ENCODE data around the gene RNASE8.

The RNASE8 gene

DNA sequence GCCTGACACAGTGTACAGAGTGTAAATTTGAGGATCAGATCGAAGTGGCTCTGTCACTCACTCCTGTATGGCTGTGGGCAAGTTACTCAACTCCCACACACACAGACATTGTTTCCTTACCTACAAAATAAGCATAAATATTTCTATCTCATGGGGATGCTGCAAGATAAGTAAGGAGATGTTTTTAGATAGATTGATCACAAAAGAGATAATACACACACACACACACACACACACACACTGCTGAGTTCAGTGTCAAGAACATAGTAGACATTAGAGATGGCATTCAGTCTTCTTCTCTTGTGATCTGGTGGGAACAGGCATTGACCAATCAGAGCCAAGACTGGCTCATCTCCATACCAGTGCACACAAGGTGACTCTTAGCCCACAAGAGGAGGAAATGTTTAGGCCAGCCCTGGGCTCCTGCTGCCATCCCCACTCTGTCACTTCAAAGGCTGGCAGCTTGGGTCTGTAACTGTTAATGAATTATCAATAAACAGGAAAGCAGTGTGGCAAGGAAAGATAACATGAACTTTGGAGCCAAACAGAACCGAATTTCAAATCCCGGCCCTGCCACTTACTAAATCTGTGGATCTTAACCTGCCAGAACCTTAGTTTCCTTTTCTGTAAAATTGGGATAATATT is 3.4 kb upstream of the RNASE8 start:
- no peak for DNase-seq

DNA sequence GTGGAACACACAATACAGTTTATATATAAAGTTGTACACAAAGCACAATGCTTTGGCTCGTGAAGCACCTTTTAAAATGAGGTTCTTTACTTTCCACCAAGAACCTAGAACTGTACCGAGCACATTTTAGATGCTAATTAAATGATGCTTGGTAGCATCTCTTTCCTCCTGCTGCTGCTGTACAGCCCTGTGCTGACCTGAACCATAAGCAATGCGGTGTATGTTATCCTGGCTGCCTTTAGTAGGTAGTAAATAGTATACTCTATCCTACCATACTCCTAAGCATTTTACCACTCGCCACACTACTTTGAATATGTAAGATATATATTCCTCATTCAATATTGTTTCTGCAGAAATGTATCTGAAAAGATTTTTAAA is 2.9 kb upstream of the RNASE8 start:
- no peak for DNase-seq

DNA sequence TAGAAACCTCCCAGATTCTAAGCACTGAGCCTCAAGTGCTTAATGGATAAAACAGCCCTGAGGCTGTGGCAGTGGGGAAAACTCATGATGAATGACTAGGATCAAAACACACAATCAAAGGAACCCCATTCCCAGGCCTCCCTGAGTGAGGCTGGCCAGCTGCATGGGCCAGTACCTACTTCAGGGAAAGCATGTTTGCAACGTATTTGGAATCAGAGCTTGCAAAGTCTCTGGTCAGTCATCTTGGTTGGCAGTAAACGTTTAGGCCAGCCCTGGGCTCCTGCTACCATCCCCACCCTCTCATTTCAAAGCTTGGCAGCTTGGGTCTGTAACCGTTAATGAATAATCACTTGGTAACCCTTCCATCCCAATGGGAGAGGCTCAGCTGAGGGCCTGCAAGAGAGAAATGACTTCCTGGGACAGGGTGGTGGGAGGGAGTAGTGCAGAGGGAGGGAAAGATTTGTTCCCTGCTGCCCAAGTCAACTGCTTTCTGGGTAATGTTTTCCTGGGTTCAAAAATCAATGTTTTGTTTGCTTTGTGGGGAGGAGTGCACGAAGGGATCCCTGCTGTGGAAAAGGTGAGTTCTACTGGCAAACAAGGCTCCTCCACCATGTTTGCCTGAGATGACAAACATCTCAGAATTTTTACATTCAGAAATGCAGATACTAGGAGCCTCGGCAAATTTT is 2.0 kb upstream of the RNASE8 start:
- no peak for DNase-seq

DNA sequence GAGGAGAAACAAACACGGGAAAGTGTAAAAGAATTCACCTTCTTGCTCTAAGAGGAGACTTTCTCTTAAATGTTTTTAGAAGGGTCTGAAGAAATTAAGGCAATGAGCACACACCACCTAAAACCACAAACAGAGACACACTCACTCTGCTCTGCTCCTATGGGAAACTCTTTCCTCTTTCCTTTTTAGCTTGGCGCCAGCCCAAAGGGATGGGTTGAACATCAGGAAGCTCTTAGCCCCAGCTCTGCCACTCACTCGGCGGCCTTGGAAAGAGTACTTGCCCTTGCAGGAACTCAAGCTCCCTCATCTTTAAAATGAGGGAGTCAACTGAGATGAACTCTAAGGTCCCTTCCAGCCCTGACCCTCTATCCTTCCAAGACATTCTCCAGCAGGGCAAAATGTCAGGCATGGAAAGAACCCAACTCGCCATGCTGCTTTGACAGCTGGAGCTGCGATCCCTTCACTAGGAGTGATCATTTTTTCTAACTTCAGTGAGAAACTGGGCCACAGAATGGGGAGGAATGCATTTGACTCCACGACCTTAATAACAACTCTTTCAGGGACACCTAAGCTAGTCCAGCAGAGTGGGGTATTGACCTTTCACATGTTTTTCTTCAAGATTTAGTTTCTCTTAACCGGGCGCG is 980 bp upstream of the RNASE8 start:
- no peak for DNase-seq

DNA sequence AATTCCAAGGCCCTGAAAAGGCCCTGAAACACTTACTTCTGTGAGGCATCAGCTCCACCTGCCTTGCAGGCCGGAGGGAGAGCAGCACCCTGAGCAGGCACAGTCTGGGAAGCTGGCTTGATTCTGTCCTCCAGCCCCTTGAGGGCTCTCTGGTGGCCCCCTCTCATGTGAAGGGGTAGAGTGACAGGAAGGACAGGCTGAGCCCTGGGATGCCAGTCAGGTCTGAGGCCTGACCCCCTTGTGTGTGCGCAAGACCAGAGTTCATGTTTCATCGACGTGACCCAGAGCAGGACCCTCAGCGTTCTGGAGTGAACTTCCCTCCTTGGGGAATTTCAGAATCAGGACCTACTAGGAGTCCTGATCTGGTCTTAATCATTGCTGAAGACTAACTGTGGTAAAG is 1.3 kb downstream of the RNASE8 start:
- no peak for DNase-seq

DNA sequence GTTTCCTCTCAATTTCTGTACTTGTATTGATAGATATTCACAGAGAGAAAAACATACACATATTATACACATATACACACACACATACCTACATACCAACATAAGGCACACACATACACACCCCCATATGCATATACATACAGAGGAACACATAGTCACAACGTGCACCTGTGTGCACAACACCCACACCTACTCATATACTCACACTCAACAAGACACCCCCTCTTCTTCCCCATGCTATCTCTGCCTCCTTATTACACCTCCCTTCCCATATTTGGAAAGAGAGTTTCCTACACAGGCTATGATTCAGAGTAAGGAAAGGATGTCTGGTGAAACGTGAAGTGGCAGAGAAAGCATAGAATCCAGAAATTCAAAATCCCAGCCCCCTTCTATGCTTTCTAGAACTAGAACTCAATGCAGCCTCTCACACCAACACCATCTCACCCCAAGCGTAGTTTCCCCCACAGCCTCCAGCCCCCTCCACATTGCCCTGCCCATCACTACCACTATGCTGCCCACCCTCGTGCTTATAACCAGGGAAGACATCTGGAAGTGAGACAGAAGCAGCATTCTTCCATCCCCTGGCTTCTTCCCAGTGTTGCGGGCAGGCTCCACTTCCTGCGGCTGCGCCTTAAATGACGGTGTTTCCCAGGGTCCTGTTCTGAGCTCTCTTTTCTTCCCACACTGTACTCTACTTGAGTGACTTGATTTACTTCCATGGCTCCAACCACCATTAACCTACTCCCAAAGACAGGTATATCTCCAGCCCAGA is 2.4 kb downstream of the RNASE8 start:
- no peak for DNase-seq

DNA sequence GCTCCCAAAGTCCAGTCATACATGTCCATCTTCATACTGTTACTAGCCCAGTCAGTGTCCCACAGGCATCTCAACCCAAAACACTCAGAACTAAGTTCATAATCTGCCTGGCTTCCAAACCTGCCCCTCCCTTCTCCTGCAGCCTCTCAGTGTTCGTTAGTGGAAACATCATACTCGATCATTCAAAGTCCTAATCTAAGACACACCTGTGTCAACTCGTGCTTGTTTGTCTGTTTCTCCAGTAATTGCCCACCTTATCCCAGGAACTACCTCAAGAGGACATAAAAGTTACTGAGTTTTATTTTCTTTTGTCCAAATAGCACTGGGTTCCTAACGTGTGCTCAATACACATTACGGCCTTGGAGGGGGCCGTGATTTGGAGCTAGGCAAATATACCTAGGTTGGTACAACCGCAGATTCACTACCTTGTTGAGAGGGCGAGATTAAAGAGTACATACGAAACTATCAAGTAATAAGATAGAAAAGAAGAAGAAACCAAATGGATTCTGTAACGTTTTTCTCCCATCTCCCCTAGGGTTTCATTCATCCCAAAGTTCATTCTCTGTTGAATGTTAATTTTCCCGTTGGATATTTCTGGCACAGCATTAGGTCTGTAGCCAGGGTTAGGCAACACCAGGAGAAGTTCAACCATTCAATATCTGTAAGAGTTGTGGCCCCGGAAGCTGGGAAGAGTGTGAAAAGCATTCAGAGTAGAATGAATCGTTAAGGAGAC is 3.2 kb downstream of the RNASE8 start:
- no peak for DNase-seq

DNA sequence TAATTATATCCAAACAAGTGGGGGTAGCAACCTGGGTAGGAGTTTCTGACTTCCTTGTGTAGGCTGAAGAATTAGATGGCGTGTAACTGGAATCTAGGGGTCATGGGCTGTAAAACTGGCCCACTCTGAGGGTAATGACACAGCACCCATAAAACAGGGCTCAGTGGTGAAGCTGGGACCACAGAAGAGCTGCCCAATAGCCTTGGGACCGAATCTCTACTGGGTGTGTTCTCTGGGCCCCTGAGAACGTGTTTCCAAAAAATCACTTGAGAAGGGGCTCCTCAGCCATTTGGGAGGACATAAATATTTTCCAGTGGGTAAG is 3.7 kb downstream of the RNASE8 start:
- no peak for DNase-seq

DNA sequence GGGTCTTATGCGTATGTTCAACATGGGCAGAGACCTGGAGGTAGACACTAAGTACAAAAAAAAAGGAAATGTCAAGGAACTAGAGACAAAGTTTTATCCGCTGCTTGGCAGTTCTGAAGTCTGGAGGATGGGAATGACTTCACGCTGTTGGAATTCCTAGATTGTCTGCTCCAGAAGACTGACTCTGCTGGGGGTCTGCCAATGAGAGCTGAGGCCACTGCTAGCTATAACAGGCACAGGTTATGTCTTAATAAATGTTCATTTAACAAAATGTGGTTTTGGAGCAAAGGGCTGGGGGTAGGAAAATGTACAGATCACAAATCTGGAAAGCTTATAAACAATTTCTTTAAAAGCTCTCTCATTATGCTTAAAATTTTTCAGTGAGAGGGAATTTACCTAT is 5.9 kb downstream of the RNASE8 start:
- no peak for DNase-seq

DNA sequence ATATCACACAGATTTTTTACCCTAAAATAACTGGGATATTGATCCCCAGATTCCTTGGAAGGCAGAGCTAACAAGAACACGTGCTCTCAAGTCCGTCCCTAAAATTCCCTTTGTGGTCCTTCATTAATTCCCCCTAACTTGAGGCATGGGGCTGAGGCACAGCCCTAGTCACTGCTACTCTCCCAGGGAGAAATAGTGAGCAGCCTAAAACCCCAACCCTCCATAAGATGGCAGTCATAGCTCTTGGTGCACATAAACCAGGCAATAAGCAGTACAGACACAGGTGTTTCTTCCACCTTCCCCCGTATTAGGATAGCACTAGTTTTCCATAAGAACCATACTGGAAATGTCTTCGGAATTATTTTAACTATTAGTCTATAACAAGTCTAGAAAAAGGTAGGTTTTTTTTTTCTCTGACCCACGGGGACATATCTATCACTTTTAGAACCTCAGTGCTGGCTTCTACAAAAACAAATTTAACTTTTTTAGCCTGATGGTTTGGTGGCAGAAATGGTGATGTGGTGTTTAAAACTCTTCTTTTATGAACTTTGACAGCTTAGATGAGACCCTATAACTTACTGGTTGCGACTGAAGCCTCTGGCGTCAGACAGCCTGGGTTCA is 9.4 kb downstream of the RNASE8 start:
- DNase-seq = no peak

DNA sequence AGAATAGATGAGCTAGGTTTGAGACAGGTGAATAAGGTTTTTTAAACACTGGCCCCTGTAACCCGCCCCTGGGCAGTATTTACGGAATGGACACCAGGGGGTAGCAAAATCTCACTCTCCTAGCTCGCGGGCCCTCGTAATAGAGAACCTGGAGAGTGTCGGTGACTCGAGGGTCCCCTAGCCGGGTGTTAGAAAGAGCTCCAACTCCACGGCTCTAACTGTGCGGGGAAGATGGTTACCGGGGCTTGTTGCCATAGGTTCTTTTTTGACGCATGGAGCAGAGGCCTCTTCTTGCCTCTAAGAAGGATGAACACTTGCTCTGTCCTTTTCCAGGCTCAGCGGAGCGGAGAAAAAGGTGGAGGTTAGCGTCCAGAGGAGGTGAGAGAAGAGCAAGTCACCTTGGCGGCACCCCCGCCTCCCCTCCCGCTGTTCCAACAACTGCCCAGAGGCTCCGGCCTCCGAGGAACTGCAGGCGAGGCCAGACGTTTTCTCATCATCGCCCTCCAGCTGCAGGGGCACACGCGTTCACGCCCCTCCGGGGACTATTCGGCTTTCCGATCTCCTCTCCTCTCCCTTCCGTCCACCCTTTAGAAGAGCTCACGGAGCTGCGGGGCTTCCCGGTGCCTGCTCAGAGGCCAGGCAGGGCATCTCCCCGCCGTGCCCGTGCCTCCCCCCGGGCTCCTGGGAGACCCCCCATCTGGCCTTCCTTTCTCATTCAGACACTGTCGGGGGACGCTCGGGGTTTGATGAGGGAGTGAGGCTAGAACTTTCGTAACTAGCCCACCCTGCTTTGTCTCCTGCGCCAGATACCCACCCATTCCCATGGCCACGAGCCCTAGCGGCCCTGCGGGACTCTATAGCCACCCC is 11.1 kb downstream of the RNASE8 start:
- peak in 4 of 5 donors; percentile 23 to 52 (median 34) for DNase-seq

DNA sequence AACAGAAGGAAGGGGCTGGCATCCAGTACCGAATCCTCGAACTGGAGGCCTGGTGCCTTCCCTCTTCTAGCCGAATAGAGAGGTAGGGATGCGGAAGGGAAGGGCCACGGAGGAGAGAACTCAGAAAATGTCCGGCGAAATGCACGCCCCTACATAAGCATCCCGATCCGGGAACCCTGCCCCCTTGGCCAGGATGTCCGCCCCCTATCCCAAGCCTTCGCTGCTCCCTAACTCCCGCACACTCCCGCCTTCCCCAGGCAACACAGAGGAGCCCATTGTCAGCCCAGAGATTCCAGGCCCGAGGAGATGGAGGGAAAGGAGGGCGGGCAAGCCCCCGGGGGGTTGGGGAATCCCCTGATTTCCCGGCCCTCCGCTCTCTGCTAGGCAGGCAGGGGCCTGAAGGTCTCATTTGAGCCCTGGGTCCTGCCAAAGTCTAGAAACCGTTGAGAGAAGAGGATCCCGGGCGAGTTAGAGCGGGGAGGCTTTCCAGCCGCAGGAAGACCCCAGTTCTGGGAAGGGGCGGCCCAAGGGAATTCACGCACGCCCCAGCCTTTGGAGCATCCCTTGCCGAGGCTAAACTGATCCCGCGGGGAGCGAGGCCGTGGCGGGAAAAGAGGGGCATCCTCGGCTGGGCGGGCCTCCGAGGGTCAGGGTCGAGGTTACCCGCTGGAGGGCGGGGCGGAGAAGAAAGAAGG is 11.9 kb downstream of the RNASE8 start:
- DNase-seq = peak in 1 of 5 donors; percentile 23

DNA sequence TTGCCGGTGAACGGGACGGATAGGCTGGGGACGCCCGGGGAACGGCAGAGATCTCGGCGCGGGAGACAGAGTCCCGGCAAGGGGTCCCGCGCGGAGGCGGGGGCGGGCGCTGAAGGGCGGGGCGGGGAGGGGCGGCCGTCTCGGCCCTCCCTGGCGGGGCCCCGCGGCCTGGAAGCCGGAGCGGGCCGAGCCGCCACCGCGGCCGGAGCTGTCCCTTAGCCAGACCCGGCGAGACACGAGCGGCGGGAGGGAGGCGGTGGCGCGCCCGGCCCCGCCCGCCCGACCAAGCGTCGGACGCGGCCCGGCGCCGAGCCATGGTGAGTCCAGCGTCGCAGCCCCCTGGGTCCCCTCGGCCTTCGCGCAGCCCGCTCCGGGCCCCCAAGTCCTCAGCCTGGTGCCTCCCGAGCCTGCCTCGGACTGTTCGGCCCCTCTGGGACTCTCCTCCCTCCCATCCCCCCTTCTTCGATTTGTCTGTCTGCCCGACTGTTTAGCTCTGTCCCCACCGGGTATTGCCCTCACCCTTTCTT is 12.5 kb downstream of the RNASE8 start, which contains the start of gene ARHGEF40:
TSS of gene ARHGEF40 (plus strand) at position 222 of the 527 bp plus-strand sequence. CDS start at position 315, 93 bp downstream.
- DNase-seq = peak in 1 of 5 donors; percentile 22

DNA sequence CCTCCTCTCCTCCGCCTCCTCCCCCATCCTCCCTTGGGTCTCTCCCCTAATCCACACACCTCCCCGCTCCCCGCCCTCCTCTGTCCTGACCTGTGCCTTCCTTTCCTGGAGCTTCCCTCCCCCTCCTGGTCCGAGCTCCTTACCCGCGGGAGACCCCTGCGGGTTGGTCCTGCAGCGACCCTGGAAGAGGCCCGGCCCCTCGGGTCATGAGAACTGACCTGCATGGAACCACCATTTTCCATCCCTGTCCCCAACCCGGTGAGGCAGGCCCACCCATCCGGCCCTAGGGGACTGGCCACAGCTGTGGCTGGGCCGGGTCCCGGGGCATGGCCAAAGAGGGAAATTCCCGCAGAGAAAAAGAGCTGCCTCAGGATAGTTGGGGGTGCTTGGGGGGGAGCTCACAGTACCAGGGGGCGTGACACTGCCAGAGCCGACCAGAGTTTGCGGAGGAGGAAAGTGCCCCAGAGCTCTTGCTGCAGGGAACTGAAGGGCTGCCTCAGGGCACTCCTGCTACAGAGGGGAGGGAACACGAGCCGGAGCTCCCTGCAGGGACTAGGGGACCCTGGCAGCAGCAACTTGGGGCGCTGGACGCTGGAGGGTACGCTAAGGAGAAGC is 13.1 kb downstream of the RNASE8 start:
- no peak for DNase-seq

DNA sequence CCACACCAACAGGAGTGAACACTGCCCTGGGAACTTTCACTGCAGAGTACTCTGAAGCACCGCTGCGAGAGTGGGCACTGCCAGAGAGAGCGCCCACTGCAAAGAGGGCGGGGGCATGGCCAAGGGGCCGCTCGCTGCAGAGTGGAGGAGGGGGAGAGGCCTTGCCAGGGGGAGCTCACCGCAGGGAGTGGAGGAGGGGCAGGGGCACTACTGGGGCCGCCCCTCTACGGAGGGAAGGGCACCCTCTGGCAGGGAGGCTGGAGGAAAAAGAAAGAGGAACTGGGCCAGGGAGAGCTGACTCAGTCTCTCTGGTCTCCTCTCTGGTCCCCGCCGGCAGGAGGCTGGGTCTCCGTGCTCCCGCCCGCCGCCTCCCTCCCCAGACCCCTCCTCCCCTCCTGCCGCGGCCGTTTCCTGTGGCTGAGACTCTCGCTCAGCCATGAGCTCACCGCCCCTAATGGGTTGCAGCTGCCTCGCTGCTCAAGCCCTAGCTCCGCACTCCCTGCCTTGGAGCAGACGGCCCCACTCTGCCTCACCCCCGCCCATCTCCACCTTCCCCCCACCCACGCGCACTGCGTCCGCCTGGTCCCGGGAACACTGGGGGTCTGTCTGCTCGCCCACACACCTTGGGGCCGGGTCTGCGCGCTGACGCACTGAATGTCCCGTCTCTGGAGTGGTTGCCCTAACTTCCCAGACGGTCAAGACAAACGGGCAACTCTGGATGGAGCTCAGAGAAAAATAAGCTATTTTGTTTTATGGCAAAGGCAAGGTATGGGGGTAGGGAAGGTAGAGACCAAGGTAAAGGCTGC is 13.8 kb downstream of the RNASE8 start:
- DNase-seq = peak in 2 of 5 donors; percentile 47

DNA sequence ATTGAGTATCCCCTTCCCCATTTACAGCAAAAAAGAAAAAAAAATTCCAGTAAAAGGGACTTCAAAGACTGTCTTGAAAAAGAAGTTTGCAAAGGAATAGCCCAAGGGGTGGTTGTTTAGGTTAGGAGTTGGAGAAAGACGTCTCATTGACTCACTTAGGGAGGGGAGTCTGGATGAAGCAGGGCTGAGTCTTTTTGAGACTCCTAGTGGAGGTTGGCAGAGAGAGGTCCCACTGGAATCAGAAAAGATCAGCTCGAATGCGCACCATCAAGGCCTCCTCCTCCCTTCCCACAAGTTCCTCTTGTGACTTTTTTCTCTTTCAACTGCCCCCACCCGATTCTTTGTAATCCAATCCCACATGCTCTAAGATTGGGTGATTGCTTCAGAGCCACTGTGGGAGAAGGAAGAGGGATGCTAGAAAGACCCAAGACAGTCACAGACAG is 14.4 kb downstream of the RNASE8 start:
- DNase-seq = no peak

DNA sequence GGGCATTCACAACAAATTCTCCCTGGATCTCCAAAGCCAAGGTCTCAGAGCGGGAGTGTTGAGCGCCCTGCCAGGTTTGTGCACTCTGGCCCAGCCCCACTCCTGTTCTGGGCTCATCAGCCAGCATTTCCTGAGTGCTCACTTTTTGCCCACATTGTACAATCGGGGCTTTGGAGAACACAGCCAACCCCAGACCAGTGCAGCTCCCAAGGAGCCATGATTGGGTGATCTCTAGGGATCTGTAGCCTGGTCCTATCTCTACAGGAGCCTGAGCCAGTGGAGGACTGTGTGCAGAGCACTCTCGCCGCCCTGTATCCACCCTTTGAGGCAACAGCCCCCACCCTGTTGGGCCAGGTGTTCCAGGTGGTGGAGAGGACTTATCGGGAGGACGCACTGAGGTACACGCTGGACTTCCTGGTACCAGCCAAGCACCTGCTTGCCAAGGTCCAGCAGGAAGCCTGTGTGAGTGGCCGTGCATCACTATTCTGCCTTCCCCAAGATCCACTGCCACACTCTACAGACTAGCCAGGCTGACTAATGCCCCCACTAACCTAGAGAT is 15.2 kb downstream of the RNASE8 start:
- no peak for DNase-seq

DNA sequence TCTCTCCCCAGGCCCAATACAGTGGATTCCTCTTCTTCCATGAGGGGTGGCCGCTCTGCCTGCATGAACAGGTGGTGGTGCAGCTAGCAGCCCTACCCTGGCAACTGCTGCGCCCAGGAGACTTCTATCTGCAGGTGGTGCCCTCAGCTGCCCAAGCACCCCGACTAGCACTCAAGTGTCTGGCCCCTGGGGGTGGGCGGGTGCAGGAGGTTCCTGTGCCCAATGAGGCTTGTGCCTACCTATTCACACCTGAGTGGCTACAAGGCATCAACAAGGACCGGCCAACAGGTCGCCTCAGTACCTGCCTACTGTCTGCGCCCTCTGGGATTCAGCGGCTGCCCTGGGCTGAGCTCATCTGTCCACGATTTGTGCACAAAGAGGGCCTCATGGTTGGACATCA is 16.3 kb downstream of the RNASE8 start:
- DNase-seq = no peak
